ENCODE measurements around the gene PDZRN3.

DNA sequence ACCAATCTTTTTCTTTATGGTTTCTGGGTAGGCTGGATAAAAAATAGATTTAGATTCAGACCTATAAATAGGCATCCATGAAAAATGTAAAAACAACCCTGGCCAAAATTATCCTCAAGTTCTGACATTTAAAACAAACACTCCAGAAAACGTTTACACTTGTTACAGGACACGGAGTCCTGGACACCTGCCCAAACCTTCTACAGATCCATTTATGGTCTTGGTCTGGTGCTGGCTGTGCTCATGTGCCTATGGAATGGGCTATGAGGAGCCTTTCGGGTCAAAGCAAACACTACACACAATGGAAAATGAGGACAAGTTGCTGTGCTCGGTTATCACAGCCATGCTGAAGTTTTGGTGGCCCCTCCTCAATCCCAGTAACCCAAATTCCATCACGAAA lies 108.1 kb downstream of the PDZRN3 start:
- TF ChIP-seq, protein P1, sequence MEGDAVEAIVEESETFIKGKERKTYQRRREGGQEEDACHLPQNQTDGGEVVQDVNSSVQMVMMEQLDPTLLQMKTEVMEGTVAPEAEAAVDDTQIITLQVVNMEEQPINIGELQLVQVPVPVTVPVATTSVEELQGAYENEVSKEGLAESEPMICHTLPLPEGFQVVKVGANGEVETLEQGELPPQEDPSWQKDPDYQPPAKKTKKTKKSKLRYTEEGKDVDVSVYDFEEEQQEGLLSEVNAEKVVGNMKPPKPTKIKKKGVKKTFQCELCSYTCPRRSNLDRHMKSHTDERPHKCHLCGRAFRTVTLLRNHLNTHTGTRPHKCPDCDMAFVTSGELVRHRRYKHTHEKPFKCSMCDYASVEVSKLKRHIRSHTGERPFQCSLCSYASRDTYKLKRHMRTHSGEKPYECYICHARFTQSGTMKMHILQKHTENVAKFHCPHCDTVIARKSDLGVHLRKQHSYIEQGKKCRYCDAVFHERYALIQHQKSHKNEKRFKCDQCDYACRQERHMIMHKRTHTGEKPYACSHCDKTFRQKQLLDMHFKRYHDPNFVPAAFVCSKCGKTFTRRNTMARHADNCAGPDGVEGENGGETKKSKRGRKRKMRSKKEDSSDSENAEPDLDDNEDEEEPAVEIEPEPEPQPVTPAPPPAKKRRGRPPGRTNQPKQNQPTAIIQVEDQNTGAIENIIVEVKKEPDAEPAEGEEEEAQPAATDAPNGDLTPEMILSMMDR (IDR thresholded peaks at IDR 0.05) = no peak
- no peak for TF ChIP-seq POLR2A (IDR thresholded peaks at IDR 0.05)
